NB4 (cell line): ENCODE data around the gene HCAR1.
"Not testable (repeated sequence)": the region's sequence is repeated elsewhere in the genome, so short reads cannot be mapped to it uniquely, and the experiment has no call there.

ENCODE experiments used
- DNase-seq: peaks from one replicate; pipeline ENCODE4 v3.0.0; 2010; ENCODE audit warnings: low read depth
- H3K4me3 ChIP-seq: one replicate; pipeline ENCODE4 v1.5.1; 2011; ENCODE audit warnings: mild to moderate bottlenecking, low read depth, low read length, moderate library complexity
- CTCF ChIP-seq: IDR thresholded peaks from one replicate; pipeline ENCODE4 v1.5.1; 2012; ENCODE audit warnings: low read depth, low read length
- MYC ChIP-seq: IDR thresholded peaks from 2 replicates; pipeline ENCODE4 v1.6.1; 2011; ENCODE audit warnings: low read depth, low read length
- POLR2A ChIP-seq: IDR thresholded peaks from 2 replicates; pipeline ENCODE4 v1.6.1; 2011; ENCODE audit warnings: mild to moderate bottlenecking; ENCODE audit not compliant: insufficient read length; ENCODE audit errors: extremely low read depth
- TF ChIP-seq, protein P1 (sequence below): IDR thresholded peaks from 2 replicates; pipeline ENCODE4 v1.6.1; 2011; ENCODE audit warnings: low read depth, low read length

HCAR1 gene

GRCh38 chr12:122684297-122684813, 46.3 kb downstream of the HCAR1 start:
- H3K4me3 ChIP-seq = no peak overlapping the region
- TF ChIP-seq MYC = no peak
- TF ChIP-seq, protein P1, sequence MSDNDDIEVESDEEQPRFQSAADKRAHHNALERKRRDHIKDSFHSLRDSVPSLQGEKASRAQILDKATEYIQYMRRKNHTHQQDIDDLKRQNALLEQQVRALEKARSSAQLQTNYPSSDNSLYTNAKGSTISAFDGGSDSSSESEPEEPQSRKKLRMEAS = no peak
- TF ChIP-seq CTCF = no peak
- TF ChIP-seq POLR2A = no peak
- DNase-seq = no peak

GRCh38 chr12:122681814-122682213, 48.8 kb downstream of the HCAR1 start:
- no peak overlapping the region for H3K4me3 ChIP-seq
- TF ChIP-seq MYC (no peak), CTCF (no peak), POLR2A (no peak)
- TF ChIP-seq, protein P1 = no peak
- peak; percentile 89 for DNase-seq

DNA sequence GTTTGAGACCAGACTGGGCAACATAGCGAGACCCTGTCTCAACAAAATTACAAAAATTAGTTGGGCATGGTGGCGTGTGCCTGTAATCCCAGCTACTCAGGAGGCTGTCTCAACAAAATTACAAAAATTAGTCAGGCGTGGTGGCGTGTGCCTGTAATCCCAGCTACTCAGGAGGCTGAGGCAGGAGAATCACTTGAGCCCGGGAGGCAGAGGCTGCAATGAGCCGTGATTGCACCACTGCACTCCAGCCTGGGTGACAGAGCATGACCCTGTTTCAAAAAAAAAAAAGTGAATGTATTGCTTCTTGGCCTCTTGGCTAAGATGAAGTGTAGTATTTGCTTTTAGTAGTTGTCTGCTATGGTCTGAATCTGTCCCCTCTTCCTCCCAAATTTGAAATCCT, 49.7 kb downstream of the HCAR1 start:
- not testable (repeated sequence) for H3K4me3 ChIP-seq, DNase-seq

DNA sequence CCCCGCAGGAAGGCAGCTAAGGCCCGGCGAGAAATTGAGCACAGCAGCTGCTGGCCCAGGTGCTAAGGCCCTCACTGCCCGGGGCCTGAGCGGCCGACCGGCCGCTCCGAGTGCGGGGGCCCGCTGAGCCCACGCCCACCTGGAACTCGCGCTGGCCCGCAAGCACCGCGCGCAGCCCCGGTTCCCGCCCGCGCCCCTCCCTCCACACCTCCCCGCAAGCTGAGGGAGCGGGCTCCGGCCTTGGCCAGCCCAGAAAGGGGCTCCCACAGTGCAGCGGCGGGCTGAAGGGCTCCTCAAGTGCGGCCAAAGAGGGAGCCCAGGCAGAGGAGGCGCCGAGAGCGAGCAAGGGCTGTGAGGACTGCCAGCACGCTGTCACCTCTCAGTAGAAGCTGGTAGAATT, 53.9 kb downstream of the HCAR1 start:
- DNase-seq, H3K4me3 ChIP-seq: not testable (repeated sequence)
